HCT116 (cell line): ENCODE measurements around the gene KXD1. TPM values are rescaled to one million over a fixed set of nuclear protein-coding genes. Genes with fewer than 3 reads are reported as not detected.

Source experiments
- CEBPB ChIP-seq: IDR thresholded peaks from 2 replicates; pipeline ENCODE4 v1.6.1; 2012; ENCODE audit warnings: low read depth
- TCF7L2 ChIP-seq: IDR thresholded peaks from 2 replicates; pipeline ENCODE4 v1.7.0; 2011; ENCODE audit warnings: borderline replicate concordance, inconsistent platforms; ENCODE audit not compliant: insufficient read depth, insufficient read length; ENCODE audit errors: extremely low read depth
- total RNA-seq: library from RNA; stranded (reverse); gene quantifications from one replicate; pipeline ENCODE4 v1.2.1, GENCODE V29; 2021; ENCODE audit not compliant: unreplicated experiment
- TF ChIP-seq, protein P1 (sequence below): IDR thresholded peaks from 2 replicates; pipeline ENCODE4 v1.6.1; 2012; ENCODE audit warnings: low read depth
- TF ChIP-seq, protein P2 (sequence below): IDR thresholded peaks from 2 replicates; pipeline ENCODE4 v1.6.1; 2012

KXD1 gene
- total RNA-seq, 1 experiment from 2014 or later, result 139 TPM

DNA sequence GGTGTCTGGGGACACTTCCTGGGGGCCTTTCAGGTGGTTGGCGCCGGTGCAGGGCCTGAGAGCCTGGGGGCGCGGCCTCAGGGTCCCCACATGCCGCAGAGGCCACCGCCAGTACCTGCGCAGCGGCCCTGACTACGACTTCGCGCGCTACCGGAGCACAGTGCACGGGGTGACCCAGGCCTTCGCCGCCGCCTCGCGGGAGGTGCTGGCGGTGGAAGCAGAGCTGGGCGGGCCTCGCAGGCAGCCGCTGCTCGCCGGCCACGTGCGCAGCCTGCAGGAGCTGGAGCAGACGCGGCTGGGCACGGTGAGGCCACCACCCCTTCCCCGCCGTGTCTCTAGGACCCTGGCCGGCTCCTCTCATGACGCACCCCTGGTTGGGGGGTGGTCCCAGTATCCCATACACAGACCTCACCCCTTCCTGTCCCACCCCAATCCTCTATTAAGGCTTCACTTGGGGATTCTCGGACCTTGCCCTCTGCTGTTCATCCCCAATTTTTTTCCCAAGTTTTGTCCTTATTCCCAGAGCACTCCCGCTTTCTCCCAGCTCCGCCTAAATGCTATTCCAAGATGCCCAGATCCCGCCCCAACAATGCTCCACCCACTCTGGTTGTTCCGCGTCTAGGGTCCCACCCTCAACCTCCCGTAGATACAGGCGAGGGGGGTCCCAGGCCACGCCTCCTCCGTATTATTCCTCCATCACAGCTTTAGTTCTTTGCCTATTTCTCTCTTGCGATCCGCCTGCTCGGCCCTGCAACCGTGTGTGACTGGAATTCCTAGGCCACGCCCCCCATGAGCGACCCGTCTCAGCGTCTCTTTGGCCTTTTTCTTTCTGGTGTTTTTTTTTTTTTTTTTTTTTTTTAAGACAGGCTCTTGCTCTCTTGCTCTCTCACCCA, 32.0 kb downstream of the KXD1 start (continued):
- TF ChIP-seq, protein P1, sequence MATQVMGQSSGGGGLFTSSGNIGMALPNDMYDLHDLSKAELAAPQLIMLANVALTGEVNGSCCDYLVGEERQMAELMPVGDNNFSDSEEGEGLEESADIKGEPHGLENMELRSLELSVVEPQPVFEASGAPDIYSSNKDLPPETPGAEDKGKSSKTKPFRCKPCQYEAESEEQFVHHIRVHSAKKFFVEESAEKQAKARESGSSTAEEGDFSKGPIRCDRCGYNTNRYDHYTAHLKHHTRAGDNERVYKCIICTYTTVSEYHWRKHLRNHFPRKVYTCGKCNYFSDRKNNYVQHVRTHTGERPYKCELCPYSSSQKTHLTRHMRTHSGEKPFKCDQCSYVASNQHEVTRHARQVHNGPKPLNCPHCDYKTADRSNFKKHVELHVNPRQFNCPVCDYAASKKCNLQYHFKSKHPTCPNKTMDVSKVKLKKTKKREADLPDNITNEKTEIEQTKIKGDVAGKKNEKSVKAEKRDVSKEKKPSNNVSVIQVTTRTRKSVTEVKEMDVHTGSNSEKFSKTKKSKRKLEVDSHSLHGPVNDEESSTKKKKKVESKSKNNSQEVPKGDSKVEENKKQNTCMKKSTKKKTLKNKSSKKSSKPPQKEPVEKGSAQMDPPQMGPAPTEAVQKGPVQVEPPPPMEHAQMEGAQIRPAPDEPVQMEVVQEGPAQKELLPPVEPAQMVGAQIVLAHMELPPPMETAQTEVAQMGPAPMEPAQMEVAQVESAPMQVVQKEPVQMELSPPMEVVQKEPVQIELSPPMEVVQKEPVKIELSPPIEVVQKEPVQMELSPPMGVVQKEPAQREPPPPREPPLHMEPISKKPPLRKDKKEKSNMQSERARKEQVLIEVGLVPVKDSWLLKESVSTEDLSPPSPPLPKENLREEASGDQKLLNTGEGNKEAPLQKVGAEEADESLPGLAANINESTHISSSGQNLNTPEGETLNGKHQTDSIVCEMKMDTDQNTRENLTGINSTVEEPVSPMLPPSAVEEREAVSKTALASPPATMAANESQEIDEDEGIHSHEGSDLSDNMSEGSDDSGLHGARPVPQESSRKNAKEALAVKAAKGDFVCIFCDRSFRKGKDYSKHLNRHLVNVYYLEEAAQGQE, result no peak
- TF ChIP-seq CEBPB (no peak), TCF7L2 (no peak)
- TF ChIP-seq, protein P2, sequence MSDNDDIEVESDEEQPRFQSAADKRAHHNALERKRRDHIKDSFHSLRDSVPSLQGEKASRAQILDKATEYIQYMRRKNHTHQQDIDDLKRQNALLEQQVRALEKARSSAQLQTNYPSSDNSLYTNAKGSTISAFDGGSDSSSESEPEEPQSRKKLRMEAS, result peak; percentile 86
